ENCODE data around the gene RPS16.

DNA sequence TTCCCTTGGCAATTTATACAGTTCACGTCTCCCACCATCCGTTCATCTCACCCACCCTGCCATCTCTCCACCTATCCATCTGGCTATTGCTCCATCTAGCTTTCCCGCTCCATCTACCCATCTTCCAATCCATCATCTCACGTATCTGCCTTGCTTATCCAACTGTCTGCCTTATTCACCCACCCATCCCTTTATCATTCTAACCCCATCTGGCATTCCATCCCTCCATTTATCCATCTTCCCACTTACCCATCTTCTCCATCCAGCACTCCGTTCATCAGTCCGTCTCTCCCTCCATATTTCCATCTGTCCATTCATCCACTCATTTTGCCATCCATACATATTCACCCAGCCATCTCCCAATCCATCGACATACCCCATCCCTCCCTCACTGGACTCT, 10.0 kb downstream of the RPS16 start:
- TF ChIP-seq, protein P1, sequence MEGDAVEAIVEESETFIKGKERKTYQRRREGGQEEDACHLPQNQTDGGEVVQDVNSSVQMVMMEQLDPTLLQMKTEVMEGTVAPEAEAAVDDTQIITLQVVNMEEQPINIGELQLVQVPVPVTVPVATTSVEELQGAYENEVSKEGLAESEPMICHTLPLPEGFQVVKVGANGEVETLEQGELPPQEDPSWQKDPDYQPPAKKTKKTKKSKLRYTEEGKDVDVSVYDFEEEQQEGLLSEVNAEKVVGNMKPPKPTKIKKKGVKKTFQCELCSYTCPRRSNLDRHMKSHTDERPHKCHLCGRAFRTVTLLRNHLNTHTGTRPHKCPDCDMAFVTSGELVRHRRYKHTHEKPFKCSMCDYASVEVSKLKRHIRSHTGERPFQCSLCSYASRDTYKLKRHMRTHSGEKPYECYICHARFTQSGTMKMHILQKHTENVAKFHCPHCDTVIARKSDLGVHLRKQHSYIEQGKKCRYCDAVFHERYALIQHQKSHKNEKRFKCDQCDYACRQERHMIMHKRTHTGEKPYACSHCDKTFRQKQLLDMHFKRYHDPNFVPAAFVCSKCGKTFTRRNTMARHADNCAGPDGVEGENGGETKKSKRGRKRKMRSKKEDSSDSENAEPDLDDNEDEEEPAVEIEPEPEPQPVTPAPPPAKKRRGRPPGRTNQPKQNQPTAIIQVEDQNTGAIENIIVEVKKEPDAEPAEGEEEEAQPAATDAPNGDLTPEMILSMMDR (conservative IDR thresholded peaks at IDR 0.05; ENCODE audit: low read depth in 2 of 2): no peak
- TF ChIP-seq POLR2AphosphoS5 (IDR thresholded peaks at IDR 0.05; ENCODE audit: low read depth): no peak
- TF ChIP-seq EZH2 (IDR thresholded peaks at IDR 0.05; ENCODE audit: low read depth, unreplicated experiment): no peak
- TF ChIP-seq REST (IDR thresholded peaks at IDR 0.05; ENCODE audit: unreplicated experiment): no peak

All from GM23338 (cell line).